Kidney glomerular epithelial cell (primary cell): ENCODE measurements around the gene KIAA0513.
"Not testable (repeated sequence)": the region's sequence is repeated elsewhere in the genome, so short reads cannot be mapped to it uniquely, and the experiment has no call there.

Experiments used
- DNase-seq: peaks from one replicate; lab custom pipeline; 2025; lab: John Stamatoyannopoulos, UW

Gene KIAA0513

DNA sequence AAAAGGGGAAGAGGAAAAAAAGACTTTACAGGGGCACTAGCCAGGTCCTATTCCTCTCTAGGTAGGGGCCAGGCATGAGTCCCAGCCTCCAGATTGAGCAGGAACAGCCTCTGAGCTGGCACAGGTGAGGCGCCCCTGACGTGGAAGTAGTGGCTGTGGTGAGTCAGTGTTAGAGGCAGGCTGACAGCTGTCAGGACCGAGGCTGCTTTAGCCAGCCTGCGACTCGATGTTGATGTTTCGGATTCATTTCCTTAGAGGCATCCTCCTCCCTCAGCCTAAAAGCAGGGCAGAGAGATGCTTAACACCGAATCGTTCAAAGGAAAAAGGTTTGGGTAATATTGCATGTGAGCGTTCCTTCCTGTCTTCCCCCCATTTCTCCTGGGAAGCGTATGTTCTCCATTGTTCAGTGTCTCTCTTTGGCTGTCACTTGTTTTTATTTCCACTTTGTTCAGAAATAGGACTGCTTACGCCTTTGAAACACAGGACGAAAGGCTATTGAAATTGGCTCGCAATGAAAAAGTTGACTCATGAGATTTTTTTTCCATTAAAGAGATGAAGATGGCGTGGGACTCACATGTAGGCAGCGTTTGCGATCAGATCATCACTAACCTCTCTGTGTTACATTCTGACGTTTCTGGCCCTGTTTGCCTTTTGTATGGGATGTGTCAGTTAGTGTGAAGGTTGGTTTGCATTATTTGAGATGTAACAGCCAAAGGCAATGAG is 1.3 kb downstream of the KIAA0513 start:
- DNase-seq: peak; percentile 28

DNA sequence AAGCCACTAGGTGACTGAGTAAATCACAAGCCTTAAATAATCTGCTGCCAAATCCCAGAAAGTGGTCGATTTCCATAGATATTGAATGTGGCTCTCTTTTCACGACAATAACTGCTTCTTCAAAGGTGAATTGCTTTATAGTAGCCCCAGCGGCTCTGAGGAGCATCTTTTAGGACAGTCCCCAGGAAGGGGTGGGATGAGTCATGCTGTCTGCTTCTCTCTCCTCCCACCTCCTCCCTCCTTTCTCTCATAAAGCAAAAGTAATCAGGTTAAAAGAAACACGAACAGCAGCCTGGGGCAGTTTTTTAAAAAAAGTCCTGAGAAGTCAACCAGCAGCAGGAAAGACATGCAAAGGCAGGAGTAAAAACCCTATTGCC is 1.8 kb downstream of the KIAA0513 start:
- peak; percentile 41 for DNase-seq

DNA sequence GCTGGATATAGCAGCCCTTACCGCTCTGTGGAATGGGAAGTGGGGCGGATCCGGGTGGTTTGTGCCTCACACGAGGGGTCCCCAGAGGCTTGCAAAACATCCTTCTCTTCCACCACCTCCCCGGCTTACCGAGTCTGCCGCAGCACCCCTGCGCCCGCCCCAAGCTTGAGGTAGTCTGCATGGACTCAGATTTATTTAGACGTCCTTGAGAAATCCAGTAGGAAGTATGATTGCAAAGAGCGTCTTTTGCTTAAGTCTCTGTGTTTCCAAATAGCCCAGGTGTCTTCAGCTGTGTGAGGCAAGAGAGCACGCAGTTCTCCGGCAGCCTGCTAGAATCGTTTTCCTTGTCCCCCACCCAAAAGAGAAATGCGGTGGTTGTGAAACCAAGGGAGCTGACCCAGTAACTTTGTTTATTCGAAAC is 2.4 kb downstream of the KIAA0513 start:
- DNase-seq: no peak

DNA sequence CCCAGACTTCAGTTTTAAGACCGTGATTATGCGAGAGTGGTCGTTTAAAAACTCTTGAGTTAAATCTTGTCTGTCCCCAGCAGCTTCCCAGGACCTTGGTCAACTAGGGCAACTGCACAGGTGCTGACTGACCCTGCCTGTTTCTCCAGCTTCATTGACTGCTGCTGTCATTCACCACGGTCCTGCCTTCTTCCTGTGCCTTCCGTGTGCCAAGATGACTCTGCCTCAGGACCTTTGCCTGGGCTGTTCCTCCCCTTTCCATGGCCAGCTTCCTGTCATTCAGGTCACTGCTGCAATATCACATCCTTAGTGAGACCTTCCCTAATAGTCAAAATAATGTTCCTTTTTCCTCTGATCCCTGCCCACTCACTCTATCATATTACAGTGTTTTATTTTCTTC is 3.9 kb downstream of the KIAA0513 start:
- DNase-seq: no peak

DNA sequence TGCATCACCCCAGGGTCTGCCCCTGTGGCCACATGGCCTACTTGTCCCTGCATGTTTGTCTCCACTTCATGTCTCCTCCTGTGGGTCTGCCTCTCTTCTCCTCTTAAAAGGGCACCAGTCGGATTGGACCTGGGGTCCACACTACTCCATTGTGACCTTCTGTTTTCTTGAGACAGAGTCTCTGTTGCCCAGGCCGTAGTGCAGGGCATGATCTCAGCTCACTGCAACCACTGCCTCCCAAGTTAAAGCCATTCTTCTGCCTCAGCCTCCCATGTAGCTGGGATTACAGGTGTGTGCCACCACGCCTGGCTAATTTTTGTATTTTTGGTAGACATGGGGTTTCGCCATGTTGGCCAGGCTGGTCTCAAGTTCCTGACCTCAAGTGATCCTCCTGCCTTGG is 4.6 kb downstream of the KIAA0513 start:
- not testable (repeated sequence) for DNase-seq

DNA sequence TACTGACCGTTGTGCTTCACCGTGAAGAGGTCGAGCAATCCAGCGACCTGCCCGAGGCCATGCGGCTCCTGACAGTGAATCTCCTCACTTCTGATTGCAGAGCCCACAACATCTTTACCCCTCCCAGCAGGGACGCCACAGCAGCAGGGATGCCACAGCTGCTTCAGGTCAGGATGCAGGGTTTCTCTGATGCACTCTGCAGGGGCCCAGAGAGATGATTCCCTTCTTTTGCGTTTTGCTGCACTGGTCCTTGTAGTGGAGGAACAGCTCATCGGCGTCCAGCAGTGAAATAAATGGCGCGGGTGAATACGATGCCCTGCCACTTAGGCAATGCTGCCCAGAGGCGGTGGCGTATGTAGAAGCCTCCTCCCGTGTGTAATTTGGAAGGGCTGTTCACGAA is 5.6 kb downstream of the KIAA0513 start:
- no peak for DNase-seq

DNA sequence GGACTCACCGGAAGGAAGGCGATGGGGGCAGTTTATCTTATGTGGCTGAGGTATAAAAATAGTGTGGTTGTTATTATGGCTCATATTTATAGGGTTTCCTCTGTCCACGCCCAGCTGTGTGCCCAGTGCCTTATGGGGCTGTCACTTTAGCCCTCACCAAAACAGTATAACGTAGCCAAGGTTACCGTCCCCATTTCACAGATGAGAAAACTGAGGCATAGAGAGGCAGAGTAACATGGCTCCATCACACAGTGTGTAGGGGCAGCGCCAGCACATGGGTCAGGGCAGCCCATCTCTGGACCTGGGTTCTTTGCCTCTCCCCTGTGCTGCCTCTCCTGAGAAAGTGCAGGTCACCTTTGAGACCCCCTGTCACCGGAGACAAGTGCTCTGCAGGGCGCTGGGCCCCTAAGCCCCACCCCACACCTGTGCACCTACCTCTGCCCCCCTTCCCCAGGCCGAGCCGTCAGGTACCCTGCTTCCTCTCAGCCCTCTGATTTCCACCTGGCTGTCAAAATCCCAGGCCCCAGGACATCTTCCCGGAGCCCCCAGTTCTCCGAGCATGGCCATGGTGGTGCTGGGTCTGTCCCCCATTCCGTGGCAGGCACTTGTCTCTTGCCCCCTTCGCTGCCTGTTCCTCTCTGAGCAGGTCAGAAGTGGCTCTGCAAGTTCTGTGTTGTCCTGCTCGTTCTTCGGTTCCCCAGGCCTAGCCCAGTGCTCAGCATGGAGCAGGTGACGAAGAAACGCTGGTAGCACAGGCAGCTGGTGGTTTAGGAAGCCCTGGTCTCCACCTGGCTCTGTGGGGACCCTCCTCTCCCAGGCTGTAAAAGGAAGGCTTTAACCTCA is 7.2 kb downstream of the KIAA0513 start:
- no peak for DNase-seq

DNA sequence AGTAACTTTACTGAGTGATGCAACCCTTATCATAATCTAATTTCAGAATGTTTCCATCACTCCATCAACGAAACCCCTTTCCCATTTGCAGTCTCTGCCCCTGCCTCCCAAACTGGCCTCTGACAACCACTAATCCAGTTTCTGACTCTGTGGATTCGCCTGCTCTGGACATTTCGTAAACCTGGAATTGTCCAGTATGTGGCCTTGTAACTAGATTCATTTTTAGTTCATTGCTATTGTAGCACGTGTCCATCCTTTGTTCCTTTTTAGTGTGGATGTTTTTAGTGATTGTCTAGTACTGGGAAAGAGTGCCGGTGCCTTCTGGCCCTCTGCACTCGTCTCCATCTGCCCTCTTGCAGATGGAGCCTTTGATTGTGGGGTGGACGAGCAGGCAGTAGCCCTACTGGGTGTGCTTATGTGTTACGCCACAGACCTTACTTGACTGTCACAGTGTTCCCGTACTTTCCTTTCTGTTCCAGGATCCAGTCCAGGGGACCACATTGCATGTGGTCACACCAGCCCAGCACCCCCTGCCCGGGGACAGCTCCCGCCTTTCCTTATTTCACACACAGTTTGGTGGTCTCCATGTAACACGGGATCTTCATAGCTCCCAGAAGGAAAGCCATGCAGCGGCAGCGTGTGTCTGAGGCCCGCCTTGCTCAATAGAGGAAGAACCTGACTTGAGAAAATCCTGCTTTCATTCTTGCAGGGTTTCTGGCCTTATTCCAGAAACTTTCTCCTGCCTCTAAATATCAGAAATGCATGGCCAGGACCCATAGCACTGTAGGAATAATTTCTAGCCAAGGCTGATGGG is 8.8 kb downstream of the KIAA0513 start:
- no peak for DNase-seq

DNA sequence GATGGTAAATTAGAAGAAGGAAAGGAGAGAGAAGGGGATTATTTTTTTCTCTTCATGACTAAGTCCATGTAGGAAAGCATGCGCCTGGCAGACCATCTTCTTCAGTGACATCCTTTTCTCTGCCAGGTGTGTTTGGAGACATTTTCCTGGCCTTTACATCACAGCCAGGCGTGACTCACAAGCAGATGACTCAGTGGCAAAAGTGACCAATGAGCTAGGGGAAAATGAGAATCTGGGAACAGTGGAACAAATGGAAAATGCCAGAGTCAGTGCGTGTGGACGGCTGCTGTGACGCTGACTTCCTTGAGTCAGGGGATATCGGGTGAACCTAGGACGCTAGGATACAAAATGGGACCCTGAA is 9.4 kb downstream of the KIAA0513 start:
- peak; percentile 6 for DNase-seq

DNA sequence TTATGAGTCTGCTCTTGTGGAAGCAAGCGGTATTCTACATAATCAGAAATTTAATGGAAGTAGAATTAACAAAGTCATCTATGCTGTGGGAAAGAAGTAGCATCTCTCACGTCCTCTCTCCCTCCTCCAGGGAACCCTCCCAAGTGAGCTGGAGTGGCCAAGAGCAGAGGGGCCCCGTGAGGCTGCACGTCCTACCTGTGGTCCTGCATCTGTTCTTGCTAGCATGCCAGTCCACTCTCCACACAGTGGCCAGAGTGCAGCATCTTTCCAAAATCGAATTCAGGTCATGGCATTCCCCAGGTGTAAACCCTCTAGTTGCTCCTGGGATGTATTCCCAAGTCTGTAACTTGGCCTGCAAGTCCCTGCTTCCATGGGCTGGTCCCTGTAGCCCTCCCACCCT is 10.1 kb downstream of the KIAA0513 start:
- no peak for DNase-seq

DNA sequence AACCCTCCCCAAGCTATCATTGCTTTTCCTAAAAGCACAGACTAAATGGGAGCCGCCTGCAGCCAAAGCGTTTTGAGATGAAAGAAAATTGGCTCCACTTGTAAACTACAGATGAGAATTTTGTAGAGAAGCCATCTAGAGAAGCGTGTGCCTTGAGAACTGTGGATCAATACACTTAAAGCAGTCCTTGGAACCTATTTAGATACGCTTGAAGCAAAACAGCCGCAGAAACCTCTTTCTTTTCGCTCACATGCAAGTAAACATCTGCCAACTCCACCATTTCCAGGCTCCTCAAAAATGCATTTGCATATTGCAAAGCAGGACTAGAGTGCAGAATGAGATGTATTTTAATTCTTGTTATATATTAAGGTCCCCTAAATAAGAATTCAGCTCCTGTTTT is 13.1 kb downstream of the KIAA0513 start:
- no peak for DNase-seq

DNA sequence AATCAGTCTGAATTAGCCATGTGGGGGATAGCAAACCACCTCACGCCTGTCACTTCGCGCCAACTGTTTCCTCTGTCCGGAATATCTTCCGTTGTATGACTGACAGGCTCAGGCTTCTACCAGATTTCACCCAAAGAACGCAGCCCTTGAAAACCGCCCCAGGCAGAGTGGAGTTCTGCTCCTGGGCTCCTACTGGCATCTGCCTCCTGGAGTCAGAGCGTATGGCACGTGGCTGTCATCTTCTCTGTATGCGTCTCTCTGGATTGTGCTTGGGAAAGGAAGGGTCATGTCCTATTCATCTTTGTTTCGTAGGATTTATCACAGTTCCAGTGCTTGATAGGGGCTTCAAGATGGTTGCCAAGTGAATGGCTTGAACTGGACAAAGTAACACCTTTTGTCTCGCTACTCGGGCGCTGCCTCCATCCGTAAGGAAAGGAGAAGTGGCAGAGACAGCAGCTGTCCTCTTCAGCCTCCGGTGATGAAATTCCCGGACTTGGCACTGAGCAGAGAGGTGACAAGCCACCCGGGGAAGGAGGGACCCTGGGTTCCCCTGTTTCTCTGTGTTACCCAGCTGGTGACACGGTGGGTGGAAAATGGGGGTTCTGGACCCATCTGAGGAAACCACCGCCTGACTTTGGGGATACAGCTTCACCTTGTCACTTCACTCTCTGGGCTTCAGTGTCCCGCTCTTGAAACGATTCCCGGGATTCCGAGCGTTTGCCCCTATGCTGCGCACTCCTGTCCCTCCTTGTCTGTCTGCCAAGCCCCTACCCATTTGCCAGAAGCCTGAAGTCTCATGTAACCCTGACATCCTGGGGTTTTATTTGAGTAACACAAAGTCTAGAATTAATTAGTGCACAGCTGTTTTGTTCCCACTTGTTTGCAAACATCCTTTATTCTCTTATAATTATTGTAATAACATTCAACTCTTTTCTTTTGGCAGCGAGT is 13.9 kb downstream of the KIAA0513 start:
- no peak for DNase-seq

DNA sequence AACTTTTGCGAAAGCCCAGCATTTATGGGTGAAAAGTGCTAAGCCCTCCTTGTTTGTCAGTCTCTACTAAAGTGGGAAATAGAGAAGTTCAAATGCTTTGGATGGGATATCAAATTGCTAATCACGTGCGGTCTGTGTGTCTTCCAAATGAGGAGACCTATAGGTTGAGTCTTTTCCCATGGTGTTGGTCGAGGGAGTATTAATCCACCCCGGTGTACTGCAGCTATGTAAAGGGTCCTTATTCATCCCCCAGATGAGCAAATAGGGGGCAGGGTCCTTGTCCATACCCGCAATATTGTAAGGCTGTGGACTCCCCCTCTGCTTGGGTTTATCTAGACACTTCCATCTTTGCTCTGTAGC is 14.6 kb downstream of the KIAA0513 start:
- no peak for DNase-seq

DNA sequence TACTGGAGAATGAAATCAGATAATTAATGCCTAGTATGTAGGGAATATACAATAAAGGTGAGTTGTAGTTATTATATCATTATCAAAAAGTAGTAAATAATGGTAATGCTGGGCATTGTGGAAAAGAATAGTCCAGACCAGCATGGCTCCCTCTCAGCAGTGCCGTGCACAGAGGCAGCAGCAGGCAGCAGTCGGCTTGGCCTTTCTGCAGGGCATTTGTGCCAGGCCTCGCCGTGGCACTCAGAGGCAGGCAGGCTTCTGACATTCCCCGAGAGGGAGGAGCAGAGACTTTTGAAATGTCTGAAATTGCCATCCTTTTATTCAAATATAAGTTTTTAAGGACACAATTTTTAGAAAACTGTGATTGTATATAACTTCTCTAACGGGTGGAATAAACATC is 15.0 kb downstream of the KIAA0513 start:
- DNase-seq: no peak

DNA sequence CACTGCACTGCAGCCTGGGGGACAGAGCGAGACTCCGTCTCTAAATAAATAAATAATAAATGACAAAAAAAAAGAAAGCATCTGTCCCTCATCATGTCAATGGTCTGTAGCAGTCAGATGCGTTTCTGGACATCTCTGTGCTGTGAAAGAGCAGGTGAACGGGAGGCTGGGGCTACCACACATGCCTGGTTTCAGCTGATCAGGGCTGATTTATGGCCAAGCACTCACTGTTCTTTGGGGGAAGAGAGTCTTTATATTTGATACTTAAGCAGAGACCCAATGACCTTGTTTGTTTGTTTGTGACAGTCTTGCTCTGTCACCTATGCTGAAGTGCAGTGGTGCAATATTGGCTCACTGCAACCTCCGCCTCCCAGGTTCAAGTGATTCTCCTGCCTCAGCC is 17.5 kb downstream of the KIAA0513 start:
- no peak for DNase-seq

DNA sequence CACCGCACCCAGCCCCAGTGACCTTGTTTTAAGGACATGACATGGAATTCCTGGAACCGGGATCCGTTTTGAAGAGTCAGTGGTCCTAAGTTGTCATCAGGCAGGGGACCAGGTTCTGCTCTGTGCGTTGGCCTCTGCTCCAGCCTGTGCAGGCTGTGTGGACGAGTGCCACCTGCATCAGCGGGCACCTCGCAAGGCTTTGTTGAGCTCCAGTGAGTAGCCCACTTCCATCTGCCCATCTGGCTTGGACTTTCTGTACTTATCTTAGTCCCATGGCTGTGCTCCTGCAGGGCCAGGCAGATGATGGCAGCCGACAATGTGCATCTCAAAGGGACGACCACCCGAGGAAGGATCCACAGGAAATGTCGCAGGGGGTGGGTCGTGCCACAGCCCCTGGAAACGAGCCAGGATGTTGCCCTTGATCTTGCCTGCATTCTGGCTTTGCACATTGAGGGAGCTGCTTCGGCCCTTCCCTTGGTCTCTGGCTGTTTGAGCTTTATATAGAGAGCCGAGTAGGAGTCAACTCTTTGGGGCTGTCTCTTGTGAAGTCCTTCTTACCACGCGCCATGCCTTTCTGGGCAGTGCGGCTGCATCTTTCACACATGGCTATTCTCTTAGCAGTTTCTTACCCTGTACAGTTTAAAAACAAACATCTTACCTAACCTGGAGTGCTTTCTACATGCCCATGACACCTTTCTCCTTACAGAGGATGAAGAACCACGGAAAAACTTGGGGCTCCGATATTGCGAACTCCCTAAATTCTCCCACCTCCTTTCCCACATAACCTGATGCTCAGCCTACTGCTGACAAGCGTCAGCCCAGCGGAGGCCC is 18.3 kb downstream of the KIAA0513 start:
- no peak for DNase-seq

DNA sequence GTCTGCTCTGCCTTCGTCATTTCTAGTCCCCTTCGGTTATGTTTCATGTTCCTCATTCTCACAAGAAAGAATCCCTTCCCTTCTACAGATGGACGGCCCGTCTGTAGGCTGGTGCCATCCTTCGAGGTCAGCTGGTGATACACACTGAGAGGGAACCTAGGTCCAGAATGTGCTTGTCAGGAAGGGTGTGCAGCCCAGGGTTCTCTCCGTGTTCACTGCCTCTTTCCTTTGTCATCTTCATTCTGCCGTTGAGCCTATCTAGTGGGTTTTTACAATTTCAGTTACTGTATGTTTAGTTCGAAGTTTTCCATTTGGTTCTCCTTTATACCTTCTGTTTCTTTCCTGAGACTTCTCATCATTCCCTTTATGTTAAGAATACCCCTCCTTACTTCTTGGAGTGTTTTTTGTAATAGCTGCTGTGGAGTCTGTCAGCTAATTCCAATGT is 18.9 kb downstream of the KIAA0513 start:
- no peak for DNase-seq

DNA sequence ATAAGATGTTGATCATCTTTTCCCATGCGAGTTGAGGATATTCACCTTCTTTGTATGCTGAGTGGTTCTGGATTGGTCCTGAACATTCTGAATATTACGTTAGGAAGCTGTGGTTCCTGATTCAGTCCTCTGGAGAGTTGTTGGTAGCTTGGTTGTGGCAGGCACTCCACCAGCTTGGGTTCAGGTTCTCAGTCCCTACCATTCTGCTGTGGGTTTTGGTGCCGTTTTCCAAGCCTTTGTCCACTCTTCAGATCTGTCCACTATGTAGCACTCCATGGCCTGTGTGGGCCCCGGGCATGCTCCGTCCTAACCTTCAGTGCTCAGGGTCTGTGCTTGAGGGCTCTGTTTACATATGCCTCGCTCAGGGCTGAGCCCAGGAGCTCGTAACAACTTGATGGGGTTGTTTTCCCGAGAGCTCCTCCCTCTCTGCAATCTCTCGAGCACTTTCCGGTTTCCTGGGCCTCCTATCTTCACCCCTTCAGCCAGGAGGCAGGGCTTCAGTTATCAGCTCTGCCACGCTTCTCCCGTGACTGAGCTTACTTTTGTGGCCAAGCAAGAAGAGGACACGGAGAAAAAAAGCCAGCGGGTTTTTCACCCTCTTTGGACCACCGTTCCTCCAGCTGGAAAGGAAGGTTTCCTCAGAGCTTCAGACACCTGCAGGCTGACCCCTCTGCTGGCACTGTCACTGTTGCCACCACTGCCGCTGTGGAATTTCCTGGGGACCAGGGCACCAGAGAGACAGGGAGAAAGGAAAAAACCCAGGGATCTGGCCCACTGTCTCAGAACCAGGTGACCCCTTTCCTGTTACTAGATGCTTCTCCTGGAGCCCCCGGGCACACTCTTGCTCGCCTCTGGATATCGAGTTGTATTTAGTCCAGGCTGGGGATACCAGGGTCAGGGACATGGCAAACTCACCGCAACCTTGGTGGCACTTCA is 19.6 kb downstream of the KIAA0513 start:
- DNase-seq: no peak

DNA sequence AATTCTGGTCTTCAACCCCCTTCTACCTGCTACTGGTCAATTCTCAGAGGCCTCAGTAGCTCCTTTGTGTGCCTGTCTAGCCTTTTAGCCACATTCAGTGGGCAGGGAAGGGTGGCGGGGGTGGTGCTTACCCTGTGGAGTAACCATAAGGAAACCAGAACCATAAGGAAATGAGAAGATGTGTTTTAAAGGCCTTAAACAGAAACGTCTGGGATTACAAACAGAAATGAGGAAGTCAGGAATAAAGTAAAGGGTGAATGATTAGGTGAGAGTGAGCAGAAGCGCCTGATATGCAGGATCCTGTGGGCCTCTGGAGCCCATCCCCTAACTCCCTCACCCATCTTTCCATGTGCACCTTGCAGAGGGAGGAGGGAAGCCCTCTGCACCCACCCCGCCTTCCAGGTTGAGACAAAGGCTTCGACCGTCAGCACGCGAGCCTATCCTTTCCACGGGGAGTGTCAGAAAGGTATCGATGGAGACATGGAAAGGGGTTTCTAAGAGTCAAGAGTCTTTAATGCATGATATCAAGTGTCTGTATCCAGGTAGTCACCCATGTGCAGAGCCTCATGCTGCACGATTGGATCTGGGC is 20.4 kb downstream of the KIAA0513 start:
- DNase-seq: no peak
